GM10266 (cell line): ENCODE data around the gene SEMA5B.

Source experiments
- DNase-seq: peaks from one replicate; pipeline ENCODE4 v3.0.0; 2012; ENCODE audit errors: extremely low spot score
- CTCF ChIP-seq: IDR thresholded peaks from 2 replicates; pipeline ENCODE4 v1.5.1; 2012; ENCODE audit warnings: mild to moderate bottlenecking, low read depth; ENCODE audit not compliant: control insufficient read depth, insufficient read depth; ENCODE audit errors: missing control alignments

SEMA5B gene

GRCh38 chr3:122940628-122941086 is 86.9 kb downstream of the SEMA5B start:
- TF ChIP-seq CTCF: no peak
- DNase-seq: no peak

- no peak for TF ChIP-seq CTCF
- DNase-seq: no peak
Observed at GRCh38 chr3:122938783-122939425, 88.7 kb downstream of the SEMA5B start.

- DNase-seq: no peak
- TF ChIP-seq CTCF: no peak
Observed at GRCh38 chr3:122937745-122938144, 89.8 kb downstream of the SEMA5B start.

GRCh38 chr3:122936986-122937385 is 90.6 kb downstream of the SEMA5B start:
- TF ChIP-seq CTCF: no peak
- DNase-seq: no peak

GRCh38 chr3:122936335-122936734 is 91.2 kb downstream of the SEMA5B start:
- TF ChIP-seq CTCF: no peak
- DNase-seq: no peak

- DNase-seq: no peak
- TF ChIP-seq CTCF: no peak
Observed at GRCh38 chr3:122934251-122934650, 93.3 kb downstream of the SEMA5B start.

- no peak for DNase-seq
- TF ChIP-seq CTCF: no peak
Observed at GRCh38 chr3:122932251-122932967, 95.2 kb downstream of the SEMA5B start.
